Mesothelial cell of epicardium (in vitro differentiated cells): ENCODE measurements around the gene TWNK. TPM values are rescaled to one million over a fixed set of nuclear protein-coding genes. Genes with fewer than 3 reads are reported as not detected.

Source experiments
- DNase-seq, 2 experiments: peaks; one replicate each; pipeline ENCODE4 v3.0.0; 2021; ENCODE audit warnings: low spot score in 2 of 2; ENCODE audit not compliant: unreplicated experiment in 2 of 2
- H3K27ac Mint-ChIP-seq: 2 replicates; pipeline ENCODE4 v1.8.0; 2021; ENCODE audit warnings: mixed read lengths
- H3K27me3 Mint-ChIP-seq: 2 replicates; pipeline ENCODE4 v1.8.0; 2021; ENCODE audit warnings: low read depth, mixed read lengths
- H3K36me3 Mint-ChIP-seq: 2 replicates; pipeline ENCODE4 v1.8.0; 2021; ENCODE audit warnings: mixed read lengths
- H3K4me1 Mint-ChIP-seq: 2 replicates; pipeline ENCODE4 v1.8.0; 2021; ENCODE audit warnings: mixed read lengths
- H3K4me3 Mint-ChIP-seq: 2 replicates; pipeline ENCODE4 v1.8.0; 2021; ENCODE audit warnings: mild to moderate bottlenecking, moderate library complexity, mixed read lengths
- H3K9me3 Mint-ChIP-seq: 2 replicates; pipeline ENCODE4 v1.8.0; 2021; ENCODE audit warnings: mixed read lengths
- CTCF ChIP-seq: fragments of 200-600 bp; sonication (generic); IDR thresholded peaks from one replicate; pipeline ENCODE4 v1.5.0; 2021; ENCODE audit warnings: antibody characterized with exemption; ENCODE audit not compliant: unreplicated experiment
- total RNA-seq: library from RNA; stranded (reverse); gene quantifications from 3 replicates; pipeline ENCODE4 v1.2.1, GENCODE V29; 2021

TWNK gene
- total RNA-seq, 1 donor from 2014 or later, result 13.9 TPM

GRCh38 chr10:100993986-100994708 lies 6.8 kb downstream of the TWNK start:
- no peak for DNase-seq

GRCh38 chr10:100995181-100995580 lies 7.8 kb downstream of the TWNK start:
- peak overlapping the region; percentile 84 for H3K4me3 Mint-ChIP-seq
- peak overlapping the region; percentile 80 for H3K27ac Mint-ChIP-seq
- peaks cover 34% of the 10 kb centered on the region for H3K4me1 Mint-ChIP-seq
- H3K36me3 Mint-ChIP-seq, result peaks cover 13% of the 10 kb centered on the region
- TF ChIP-seq CTCF, result no peak
- no peaks in the 10 kb centered on the region for H3K27me3 Mint-ChIP-seq
- no peak for DNase-seq
- H3K9me3 Mint-ChIP-seq, result no peaks in the 10 kb centered on the region

More at GRCh38 chr10:100993986-100994708, 6.8 kb downstream of the TWNK start:
- no peaks in the 10 kb centered on the region for H3K27me3 Mint-ChIP-seq
- no peak overlapping the region for H3K4me3 Mint-ChIP-seq
- peak; percentile 70 for TF ChIP-seq CTCF
- H3K4me1 Mint-ChIP-seq, result peaks cover 34% of the 10 kb centered on the region
- H3K27ac Mint-ChIP-seq, result peak overlapping the region; percentile 80
- H3K36me3 Mint-ChIP-seq, result peaks cover 15% of the 10 kb centered on the region
- H3K9me3 Mint-ChIP-seq, result no peaks in the 10 kb centered on the region

GRCh38 chr10:100996678-100997359 lies 9.5 kb downstream of the TWNK start:
- peak in 1 of 2 experiments; percentile 63 for DNase-seq
- no peak for TF ChIP-seq CTCF
- Mint-ChIP-seq H3K36me3 (peaks cover 2% of the 10 kb centered on the region), H3K4me1 (peaks cover 45% of the 10 kb centered on the region), H3K9me3 (no peaks in the 10 kb centered on the region), H3K4me3 (peak overlapping the region; percentile 84), H3K27me3 (no peaks in the 10 kb centered on the region), H3K27ac (peak overlapping the region; percentile 94)

- Mint-ChIP-seq H3K4me3 (peak overlapping the region; percentile 84), H3K4me1 (peaks cover 50% of the 10 kb centered on the region), H3K27ac (peak overlapping the region; percentile 98), H3K9me3 (no peaks in the 10 kb centered on the region), H3K36me3 (peaks cover 2% of the 10 kb centered on the region), H3K27me3 (no peaks in the 10 kb centered on the region)
- TF ChIP-seq CTCF, result peak; percentile 91
- peak; percentile 65 to 85 for DNase-seq
Observed at GRCh38 chr10:100997360-100998182, 10.2 kb downstream of the TWNK start.

- no peaks in the 10 kb centered on the region for H3K9me3 Mint-ChIP-seq
- peak overlapping the region; percentile 98 for H3K27ac Mint-ChIP-seq
- peaks cover 50% of the 10 kb centered on the region for H3K4me1 Mint-ChIP-seq
- TF ChIP-seq CTCF, result no peak
- peaks cover 4% of the 10 kb centered on the region for H3K36me3 Mint-ChIP-seq
- H3K4me3 Mint-ChIP-seq, result peak overlapping the region; percentile 84
- no peaks in the 10 kb centered on the region for H3K27me3 Mint-ChIP-seq
- peak; percentile 79 to 83 for DNase-seq
Observed at GRCh38 chr10:100998183-100998990, 11.0 kb downstream of the TWNK start.
